ENCODE measurements around the gene TNFRSF1B.

TNFRSF1B gene

DNA sequence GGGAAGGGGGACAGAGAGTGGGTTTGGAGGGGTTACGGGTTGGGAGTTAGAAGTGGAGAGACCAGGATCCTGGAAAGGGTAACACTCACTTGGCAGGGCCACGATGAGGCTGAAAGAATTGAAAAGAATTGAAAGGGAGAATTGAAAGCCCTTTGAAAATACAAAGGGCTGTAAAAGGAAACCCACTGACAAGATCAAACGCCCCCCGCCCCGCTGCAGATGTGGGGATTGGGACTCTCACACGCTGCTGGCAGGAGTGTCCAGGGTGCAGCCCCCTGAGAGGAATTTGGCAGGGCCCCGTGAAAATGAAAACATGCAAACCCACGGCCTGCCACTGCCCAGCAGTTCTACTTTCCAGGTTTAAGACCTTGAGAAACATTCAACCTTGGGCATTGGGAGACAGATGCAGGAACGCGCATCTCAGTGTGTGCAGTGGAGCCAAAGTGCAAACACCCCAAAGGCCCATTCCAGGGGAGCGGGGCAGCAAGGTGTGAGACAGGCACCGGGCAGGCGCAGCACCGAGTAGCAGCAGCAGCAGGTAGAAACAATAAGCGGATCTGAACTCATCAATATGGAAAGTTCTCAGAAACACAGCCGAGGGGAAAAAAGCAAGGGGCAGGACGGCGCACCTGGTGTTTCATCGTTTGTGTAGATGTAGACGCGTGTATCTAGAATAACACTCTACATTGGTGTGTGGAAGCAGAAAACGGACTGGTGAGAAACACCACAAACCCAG is 8.3 kb upstream of the TNFRSF1B start:
- Histone ChIP-seq H3K9me3 (ENCODE audit: control insufficient read depth, insufficient read depth, low read depth, low read length) (no peaks in the 10 kb centered on the region), H3K4me1 (ENCODE audit: control insufficient read depth, insufficient read depth, low read length) (no peaks in the 10 kb centered on the region), H3K36me3 (ENCODE audit: control insufficient read depth in 2 of 2, insufficient read depth in 1 of 2, low read length in 2 of 2) (no peaks in the 10 kb centered on the region), H3K27ac (ENCODE audit: extremely low read depth, low read depth, low read length) (no peak overlapping the region), H3K4me3 (ENCODE audit: low read depth, low read length) (no peak overlapping the region)
- CTCF ChIA-PET: interaction anchor here (3.4 kb wide), 1 partner anchor 34 kb away, joined by 14 read pairs; no protein-coding TSS in a partner anchor
- POLR2A ChIA-PET: interaction anchor here (0.7 kb wide), 1 partner anchor 392 kb away, joined by 7 read pairs; no protein-coding TSS in a partner anchor
- TF ChIP-seq ZNF596 (tag by site-specific recombination; IDR thresholded peaks at IDR 0.05): no peak
- 0 out of 2 replicates have a peak, but pooled peaks have one; percentile 13 for TF ChIP-seq PRDM1 (tag by site-specific recombination; IDR thresholded peaks at IDR 0.05)

DNA sequence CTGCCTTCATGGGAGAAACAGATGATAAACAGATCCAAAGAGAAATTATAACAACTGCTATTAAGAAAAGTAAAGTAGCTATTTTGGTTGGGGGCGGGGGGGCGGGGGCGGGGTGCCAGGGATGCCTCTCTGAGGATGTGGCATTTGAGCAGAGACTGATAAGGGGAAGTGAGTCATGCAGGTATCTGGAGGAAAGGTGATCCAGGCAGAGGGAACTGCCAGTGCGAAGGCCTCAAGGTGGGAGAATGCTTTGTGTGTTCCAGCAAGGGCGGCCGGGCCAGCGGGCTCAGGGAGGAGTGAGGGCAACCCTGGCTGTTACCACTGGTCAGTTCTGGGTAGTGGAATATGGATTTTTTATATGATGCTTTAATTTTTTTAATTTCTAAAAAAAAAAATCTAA is 7.0 kb upstream of the TNFRSF1B start:
- H3K4me1 ChIP-seq (ENCODE audit: control insufficient read depth, insufficient read depth, low read length): no peaks in the 10 kb centered on the region
- CTCF ChIA-PET: interaction anchor here (0.6 kb wide), 2 partner anchors 36 to 39 kb away, joined by 3 read pairs; no protein-coding TSS in a partner anchor

DNA sequence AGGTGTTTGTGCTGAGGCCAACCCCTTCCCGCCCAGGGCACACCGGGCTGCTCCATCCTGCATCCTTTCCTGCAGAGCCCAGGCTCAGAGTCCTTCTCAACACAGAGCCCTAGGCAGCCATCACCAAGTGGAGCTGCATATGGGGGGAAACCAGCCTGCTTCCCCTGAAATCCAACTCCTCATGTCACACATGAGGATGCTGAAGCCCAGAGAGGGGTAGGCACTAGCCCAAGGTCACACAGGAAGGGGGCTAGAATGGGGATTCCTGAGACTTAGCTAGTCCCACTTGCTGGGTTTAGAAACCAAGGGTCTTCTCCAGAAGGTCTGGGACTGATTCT is 5.5 kb upstream of the TNFRSF1B start:
- no peaks in the 10 kb centered on the region for H3K36me3 ChIP-seq (ENCODE audit: control insufficient read depth in 2 of 2, insufficient read depth in 1 of 2, low read length in 2 of 2)
- no peaks in the 10 kb centered on the region for H3K9me3 ChIP-seq (ENCODE audit: control insufficient read depth, insufficient read depth, low read depth, low read length)
- CTCF ChIA-PET: interaction anchor here (0.6 to 3.0 kb wide), 3 partner anchors 12 to 1600 kb away, joined by 3 to 15 read pairs (median 5); no protein-coding TSS in a partner anchor
- TF ChIP-seq, protein P1, sequence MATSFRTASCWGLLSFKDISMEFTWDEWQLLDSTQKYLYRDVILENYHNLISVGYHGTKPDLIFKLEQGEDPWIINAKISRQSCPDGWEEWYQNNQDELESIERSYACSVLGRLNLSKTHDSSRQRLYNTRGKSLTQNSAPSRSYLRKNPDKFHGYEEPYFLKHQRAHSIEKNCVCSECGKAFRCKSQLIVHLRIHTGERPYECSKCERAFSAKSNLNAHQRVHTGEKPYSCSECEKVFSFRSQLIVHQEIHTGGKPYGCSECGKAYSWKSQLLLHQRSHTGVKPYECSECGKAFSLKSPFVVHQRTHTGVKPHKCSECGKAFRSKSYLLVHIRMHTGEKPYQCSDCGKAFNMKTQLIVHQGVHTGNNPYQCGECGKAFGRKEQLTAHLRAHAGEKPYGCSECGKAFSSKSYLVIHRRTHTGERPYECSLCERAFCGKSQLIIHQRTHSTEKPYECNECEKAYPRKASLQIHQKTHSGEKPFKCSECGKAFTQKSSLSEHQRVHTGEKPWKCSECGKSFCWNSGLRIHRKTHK (tag by site-specific recombination; IDR thresholded peaks at IDR 0.05): no peak
- TF ChIP-seq ZBTB1 (tag by site-specific recombination; IDR thresholded peaks at IDR 0.05) (no peak), EGR2 (tag by site-specific recombination; IDR thresholded peaks at IDR 0.05; ENCODE audit: low read depth) (no peak), ZNF514 (tag by site-specific recombination; IDR thresholded peaks at IDR 0.05) (no peak), ZNF558 (tag by site-specific recombination; IDR thresholded peaks at IDR 0.05) (no peak), ZNF768 (tag by site-specific recombination; IDR thresholded peaks at IDR 0.05) (peak; percentile 90)
- TF ChIP-seq, protein P2, sequence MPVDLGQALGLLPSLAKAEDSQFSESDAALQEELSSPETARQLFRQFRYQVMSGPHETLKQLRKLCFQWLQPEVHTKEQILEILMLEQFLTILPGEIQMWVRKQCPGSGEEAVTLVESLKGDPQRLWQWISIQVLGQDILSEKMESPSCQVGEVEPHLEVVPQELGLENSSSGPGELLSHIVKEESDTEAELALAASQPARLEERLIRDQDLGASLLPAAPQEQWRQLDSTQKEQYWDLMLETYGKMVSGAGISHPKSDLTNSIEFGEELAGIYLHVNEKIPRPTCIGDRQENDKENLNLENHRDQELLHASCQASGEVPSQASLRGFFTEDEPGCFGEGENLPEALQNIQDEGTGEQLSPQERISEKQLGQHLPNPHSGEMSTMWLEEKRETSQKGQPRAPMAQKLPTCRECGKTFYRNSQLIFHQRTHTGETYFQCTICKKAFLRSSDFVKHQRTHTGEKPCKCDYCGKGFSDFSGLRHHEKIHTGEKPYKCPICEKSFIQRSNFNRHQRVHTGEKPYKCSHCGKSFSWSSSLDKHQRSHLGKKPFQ (tag by site-specific recombination; IDR thresholded peaks at IDR 0.05): no peak
- H3K4me3 ChIP-seq (ENCODE audit: low read depth, low read length): no peak overlapping the region
- no peak overlapping the region for H3K27ac ChIP-seq (ENCODE audit: extremely low read depth, low read depth, low read length)
- H3K4me1 ChIP-seq (ENCODE audit: control insufficient read depth, insufficient read depth, low read length): no peaks in the 10 kb centered on the region
- POLR2A ChIA-PET: interaction anchor here (0.5 to 1.8 kb wide), 3 partner anchors 13 to 1154 kb away, joined by 3 to 5 read pairs (median 4); no protein-coding TSS in a partner anchor

More for the DNA sequence above, 7.0 kb upstream of the TNFRSF1B start:
- TF ChIP-seq, protein P3, sequence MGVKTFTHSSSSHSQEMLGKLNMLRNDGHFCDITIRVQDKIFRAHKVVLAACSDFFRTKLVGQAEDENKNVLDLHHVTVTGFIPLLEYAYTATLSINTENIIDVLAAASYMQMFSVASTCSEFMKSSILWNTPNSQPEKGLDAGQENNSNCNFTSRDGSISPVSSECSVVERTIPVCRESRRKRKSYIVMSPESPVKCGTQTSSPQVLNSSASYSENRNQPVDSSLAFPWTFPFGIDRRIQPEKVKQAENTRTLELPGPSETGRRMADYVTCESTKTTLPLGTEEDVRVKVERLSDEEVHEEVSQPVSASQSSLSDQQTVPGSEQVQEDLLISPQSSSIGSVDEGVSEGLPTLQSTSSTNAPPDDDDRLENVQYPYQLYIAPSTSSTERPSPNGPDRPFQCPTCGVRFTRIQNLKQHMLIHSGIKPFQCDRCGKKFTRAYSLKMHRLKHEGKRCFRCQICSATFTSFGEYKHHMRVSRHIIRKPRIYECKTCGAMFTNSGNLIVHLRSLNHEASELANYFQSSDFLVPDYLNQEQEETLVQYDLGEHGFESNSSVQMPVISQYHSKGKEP (tag by site-specific recombination; IDR thresholded peaks at IDR 0.05): no peak
- TF ChIP-seq ZNF223 (tag by site-specific recombination; IDR thresholded peaks at IDR 0.05): peak; percentile 65; the same call in 1 of the 2 replicates
- no peaks in the 10 kb centered on the region for H3K9me3 ChIP-seq (ENCODE audit: control insufficient read depth, insufficient read depth, low read depth, low read length)
- no peaks in the 10 kb centered on the region for H3K36me3 ChIP-seq (ENCODE audit: control insufficient read depth in 2 of 2, insufficient read depth in 1 of 2, low read length in 2 of 2)
- no peak overlapping the region for H3K4me3 ChIP-seq (ENCODE audit: low read depth, low read length)
- no peak overlapping the region for H3K27ac ChIP-seq (ENCODE audit: extremely low read depth, low read depth, low read length)
- POLR2A ChIA-PET: interaction anchor here (0.6 kb wide), 1 partner anchor 15 kb away, joined by 3 read pairs; no protein-coding TSS in a partner anchor

All from HEK293 (cell line).